Stimulated activated CD8-positive, alpha-beta memory T cell treated with anti-CD3 and anti-CD28 coated beads, Interleukin-15, amount 100 ng/mL, for 4 hours (primary cell): ENCODE measurements around the gene B4GALT2.

Experiments
- DNase-seq, 2 donors: peaks; one replicate each; pipeline ENCODE4 v3.0.0-alpha.2; 2020; ENCODE audit warnings: low read depth in 2 of 2

B4GALT2 gene

GRCh38 chr1:43946236-43947060, 32.6 kb upstream of the B4GALT2 start, which contains the start of gene IPO13:
TSS of gene IPO13 (plus strand) at chr1:43946950. CDS start at chr1:43947601, 651 bp downstream.
- DNase-seq, result peak; percentile 90 to 93

GRCh38 chr1:43947061-43947873, 31.7 kb upstream of the B4GALT2 start:
- no peak for DNase-seq

GRCh38 chr1:43947874-43948437, 31.1 kb upstream of the B4GALT2 start:
- no peak for DNase-seq

- no peak for DNase-seq
Measured at GRCh38 chr1:43949678-43950077, 29.3 kb upstream of the B4GALT2 start.

- no peak for DNase-seq
Measured at GRCh38 chr1:43951021-43951985, 27.7 kb upstream of the B4GALT2 start.

- no peak for DNase-seq
Measured at GRCh38 chr1:43952731-43953346, 26.2 kb upstream of the B4GALT2 start.

- no peak for DNase-seq
Measured at GRCh38 chr1:43953361-43953760, 25.6 kb upstream of the B4GALT2 start.

- no peak for DNase-seq
Measured at GRCh38 chr1:43954036-43954435, 25.0 kb upstream of the B4GALT2 start.

- no peak for DNase-seq
Measured at GRCh38 chr1:43956234-43956633, 22.8 kb upstream of the B4GALT2 start.

GRCh38 chr1:43957407-43958040, 21.5 kb upstream of the B4GALT2 start:
- no peak for DNase-seq

GRCh38 chr1:43958351-43959255, 20.4 kb upstream of the B4GALT2 start:
- no peak for DNase-seq

- DNase-seq, result no peak
Measured at GRCh38 chr1:43960798-43961197, 18.2 kb upstream of the B4GALT2 start.

- DNase-seq, result no peak
Measured at GRCh38 chr1:43961692-43962091, 17.3 kb upstream of the B4GALT2 start.

GRCh38 chr1:43962324-43962723, 16.7 kb upstream of the B4GALT2 start:
- DNase-seq, result no peak

- DNase-seq, result no peak
Measured at GRCh38 chr1:43963006-43963405, 16.0 kb upstream of the B4GALT2 start.

- no peak for DNase-seq
Measured at GRCh38 chr1:43963890-43964289, 15.1 kb upstream of the B4GALT2 start.

- no peak for DNase-seq
Measured at GRCh38 chr1:43965316-43965715, 13.7 kb upstream of the B4GALT2 start.

GRCh38 chr1:43968348-43968948, 10.6 kb upstream of the B4GALT2 start:
- no peak for DNase-seq

GRCh38 chr1:43969416-43969745, 9.6 kb upstream of the B4GALT2 start:
- DNase-seq, result no peak
